DMS53 treated with DMSO at 0.1 percent for 48 hours (cell line): ENCODE data around the gene EIF5A.

Experiments used
- DNase-seq: peaks from one replicate; lab custom pipeline; 2025; ENCODE audit not compliant: unreplicated experiment; lab: John Stamatoyannopoulos, UW

Gene EIF5A

GRCh38 chr17:7306911-7307685, at the start of gene EIF5A:
Gene EIF5A, plus strand, starts transcription at chr17:7307628. Its CDS starts 2,008 bp downstream, at chr17:7309636.
- DNase-seq = peak; percentile 100

DNA sequence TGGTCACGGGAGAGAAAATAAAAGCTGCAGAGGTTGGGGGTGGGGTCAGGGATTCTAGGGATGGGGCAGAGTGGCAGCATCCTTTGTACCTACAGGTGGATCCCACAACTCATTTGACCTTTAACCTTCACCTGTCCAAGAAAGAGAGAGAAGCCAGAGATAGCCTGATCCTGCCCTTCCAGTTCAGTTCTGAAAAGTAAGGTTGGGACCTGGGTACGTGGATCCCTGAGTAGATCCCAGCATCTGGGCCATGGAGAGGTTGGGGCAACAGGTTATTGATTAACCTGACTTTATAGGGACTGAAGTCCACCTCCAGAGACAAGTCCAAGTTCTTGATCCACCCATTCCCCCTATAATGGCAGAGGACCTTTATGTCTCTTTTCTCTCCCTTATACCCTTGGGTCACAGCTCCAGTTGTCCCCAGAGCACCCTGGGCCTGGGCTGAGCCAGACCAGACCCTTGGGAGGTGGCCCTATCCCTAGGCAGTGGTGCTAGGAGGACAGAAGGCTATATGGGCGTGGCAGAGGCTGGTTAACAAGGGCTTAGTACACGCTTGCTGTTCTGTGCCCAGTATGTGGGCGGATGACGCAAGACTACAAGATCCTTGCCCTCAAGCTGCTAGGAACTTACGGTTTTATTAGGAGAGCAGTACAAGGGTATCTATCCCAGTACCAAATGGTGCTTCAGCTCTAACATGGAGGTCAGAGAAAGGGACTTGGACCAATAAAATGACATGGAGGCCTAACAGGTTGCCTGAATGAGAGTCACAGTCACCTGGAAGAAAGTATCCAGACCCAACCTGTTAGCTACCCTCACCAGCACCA, 48.5 kb upstream of the EIF5A start:
- DNase-seq = no peak

- no peak for DNase-seq
Measured at GRCh38 chr17:7259555-7259889, 47.9 kb upstream of the EIF5A start.

GRCh38 chr17:7260151-7260550, 47.3 kb upstream of the EIF5A start:
- DNase-seq = no peak

DNA sequence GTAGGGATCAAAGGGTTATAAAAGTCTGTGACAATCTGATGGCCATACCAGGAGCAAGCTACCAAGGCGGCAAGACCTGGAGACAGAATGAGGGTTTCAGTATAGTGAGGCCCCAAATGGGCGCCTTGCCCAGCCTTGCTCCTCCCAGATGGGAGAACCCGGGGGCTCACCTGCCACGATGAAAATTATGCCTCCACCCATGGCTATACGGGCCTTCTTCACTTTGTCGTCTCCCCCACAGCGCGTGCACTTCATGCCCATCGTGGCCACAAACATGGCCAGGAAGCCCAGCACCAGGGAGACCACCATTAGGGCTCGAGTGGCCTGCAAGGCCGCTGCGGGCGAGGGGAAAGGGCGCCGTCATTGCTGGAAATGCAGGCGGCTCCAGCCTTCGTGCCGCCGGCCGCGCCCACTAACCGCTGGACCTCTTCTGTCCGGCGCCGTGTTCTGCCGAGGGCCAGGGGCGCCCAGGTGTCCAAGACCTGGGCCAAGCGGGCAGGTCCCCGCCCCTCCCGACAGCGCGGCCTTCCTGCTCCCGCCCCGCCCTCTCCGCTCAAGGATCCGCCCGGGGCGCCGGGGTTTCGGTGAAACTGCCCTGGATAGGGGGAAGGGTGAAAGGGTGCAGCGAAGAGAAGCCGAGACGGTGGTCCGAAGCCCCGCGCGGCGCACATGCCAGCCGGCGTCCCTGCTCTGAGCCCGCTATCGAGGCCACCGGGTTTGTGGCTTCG, 46.6 kb upstream of the EIF5A start:
- DNase-seq = peak; percentile 64

GRCh38 chr17:7261379-7262191, 45.8 kb upstream of the EIF5A start:
- no peak for DNase-seq

- peak; percentile 95 for DNase-seq
Measured at GRCh38 chr17:7262192-7262934, 45.1 kb upstream of the EIF5A start, which contains the start of gene CLDN7. Gene CLDN7, minus strand, starts transcription at chr17:7262478. Its CDS starts 435 bp downstream, at chr17:7262043.

DNA sequence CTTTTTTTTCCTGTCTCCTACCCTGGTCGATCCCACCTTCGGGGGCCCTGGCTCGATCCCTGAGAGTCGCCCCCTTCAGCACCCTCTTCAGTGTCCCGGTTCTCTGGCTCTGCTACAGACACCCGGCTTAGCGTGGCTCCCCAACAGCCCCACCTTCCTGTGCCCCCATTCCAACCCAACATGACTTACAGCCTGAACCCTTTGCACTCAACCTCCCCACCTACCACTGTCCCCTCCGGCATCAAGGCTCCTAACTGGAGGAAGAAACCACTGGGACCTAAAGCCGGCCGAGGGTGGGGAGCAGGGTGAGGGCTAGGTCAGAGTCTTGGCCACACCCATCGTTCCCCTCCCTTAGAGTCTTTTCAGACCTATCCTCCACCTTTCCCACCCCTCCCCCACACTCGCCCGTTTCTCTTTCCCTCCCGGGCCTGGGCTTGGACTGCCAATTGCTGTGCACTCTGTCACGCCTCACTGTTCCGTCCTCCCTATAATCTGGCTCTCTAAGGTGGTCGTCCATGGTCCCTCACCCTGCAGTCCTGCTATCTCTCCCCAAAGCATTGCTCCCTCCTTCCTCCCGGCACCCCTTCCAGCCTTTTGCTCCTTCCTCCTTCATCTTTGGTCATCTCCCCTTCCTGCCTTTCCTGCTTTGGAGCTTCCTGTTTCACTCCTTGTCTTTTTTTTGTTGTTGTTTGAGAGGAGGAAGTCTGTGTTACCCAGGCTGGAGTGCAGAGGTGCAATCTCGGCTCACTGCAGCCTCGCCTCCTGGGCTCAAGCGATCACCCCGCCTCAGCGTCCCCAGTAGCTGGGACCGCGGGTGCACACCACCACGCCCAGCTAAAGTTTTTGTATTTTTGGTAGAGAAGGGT, 44.3 kb upstream of the EIF5A start:
- peak; percentile 48 for DNase-seq

DNA sequence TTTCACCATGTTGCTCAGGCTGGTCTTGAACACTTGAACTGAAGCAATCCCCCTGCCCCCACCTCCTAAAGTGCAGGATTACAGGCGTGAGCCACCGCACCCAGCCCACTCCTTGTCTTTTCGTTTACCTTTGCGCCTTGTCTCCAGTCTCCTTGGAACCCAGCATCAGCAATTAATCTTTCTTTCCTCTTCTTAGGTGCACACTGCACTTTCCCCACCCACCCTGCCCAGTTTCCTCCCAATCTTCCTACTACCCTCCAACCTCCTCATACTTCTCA, 43.7 kb upstream of the EIF5A start:
- no peak for DNase-seq

DNA sequence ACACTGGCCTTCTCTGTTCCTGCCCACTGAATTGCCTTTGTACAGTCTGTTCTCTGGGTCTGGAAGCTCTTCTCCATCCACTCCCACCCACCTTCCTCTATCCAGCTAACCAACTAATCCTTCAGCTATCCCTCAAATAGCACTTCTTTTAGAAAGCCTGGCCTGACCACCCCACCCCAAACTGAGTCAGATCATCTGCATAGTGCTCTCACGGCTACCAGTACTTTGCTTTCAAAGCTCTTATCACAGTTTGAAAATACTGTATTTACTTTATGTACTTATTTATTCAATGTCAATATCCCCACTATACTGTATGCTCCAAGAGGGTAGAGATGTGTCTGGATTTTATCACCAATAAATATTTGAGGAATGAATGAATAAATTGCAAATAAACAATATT, 40.6 kb upstream of the EIF5A start:
- no peak for DNase-seq

DNA sequence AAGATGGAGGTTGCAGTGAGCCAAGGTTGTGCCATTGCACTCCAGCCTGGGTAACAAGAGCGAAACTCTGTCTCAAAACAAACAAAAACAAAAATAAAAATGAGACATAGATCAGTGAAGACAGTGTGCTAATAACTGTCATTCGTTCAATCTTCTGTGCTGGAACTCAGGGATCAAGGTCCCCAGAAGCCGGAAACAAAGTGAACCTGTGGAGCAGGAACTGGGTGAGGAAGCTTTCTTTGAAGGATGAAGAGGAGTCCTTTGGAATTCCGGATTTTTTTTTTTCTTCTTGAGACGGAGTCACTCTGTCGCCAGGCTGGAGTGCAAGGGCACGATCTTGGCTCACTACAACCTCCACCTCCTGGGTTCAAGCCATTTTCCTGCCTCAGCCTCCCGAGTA, 28.0 kb upstream of the EIF5A start:
- no peak for DNase-seq

- DNase-seq = peak; percentile 94
Measured at GRCh38 chr17:7280519-7281073, 26.8 kb upstream of the EIF5A start.

GRCh38 chr17:7281074-7281952, 26.1 kb upstream of the EIF5A start, which contains the start of gene SLC2A4:
Gene SLC2A4, plus strand, starts transcription at chr17:7281718. Its CDS starts 217 bp downstream, at chr17:7281935.
- DNase-seq = peak; percentile 84

- no peak for DNase-seq
Measured at GRCh38 chr17:7281953-7282751, 25.3 kb upstream of the EIF5A start.

- no peak for DNase-seq
Measured at GRCh38 chr17:7282752-7283321, 24.6 kb upstream of the EIF5A start.

DNA sequence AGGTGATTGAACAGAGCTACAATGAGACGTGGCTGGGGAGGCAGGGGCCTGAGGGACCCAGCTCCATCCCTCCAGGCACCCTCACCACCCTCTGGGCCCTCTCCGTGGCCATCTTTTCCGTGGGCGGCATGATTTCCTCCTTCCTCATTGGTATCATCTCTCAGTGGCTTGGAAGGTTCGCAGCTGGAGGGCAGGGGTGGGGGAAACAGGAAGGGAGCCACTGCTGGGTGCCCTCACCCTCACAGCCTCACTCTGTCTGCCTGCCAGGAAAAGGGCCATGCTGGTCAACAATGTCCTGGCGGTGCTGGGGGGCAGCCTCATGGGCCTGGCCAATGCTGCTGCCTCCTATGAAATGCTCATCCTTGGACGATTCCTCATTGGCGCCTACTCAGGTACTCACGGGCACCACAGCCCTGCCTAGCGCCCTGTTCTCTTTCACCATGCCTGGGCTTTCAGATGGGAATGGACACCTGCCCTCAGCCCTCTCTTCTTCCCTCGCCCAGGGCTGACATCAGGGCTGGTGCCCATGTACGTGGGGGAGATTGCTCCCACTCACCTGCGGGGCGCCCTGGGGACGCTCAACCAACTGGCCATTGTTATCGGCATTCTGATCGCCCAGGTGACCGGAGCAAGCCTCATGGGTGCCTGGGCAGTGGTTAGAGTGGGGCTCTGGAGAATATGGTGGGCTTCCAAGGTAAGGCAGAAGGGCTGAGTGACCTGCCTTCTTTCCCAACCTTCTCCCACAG, 23.8 kb upstream of the EIF5A start:
- no peak for DNase-seq
